Suprapubic skin (tissue), 4 donors: ENCODE results near the gene TMEM53.

ENCODE experiments used
- CTCF ChIP-seq, 2 donors: fragments of 200-600 bp in 1 of 2; fragments of 450-650 bp in 1 of 2; sonication (generic) in 1 of 2; IDR thresholded peaks; one replicate each; pipeline ENCODE4 v1.5.1; 2016 to 2019; ENCODE audit warnings: antibody characterized with exemption in 2 of 2, mild to moderate bottlenecking in 1 of 2, moderate library complexity in 1 of 2
- EP300 ChIP-seq: sonication (generic); formaldehyde crosslinking; IDR thresholded peaks from one replicate; pipeline ENCODE4 v1.6.1; 2017; ENCODE audit warnings: antibody characterized with exemption
- POLR2A ChIP-seq, 2 donors: fragments of 450-650 bp; IDR thresholded peaks; one replicate each; pipeline ENCODE4 v1.6.1; 2017; ENCODE audit warnings: antibody characterized with exemption in 2 of 2, mild to moderate bottlenecking in 2 of 2, moderate library complexity in 2 of 2
- POLR2AphosphoS5 ChIP-seq, 3 donors: sonication (generic); formaldehyde crosslinking; IDR thresholded peaks; one replicate each; pipeline ENCODE4 v1.6.1; 2017; ENCODE audit warnings: antibody characterized with exemption in 3 of 3

GRCh38 chr1:44631647-44632539 is 42.4 kb downstream of the TMEM53 start:
- TF ChIP-seq CTCF (IDR thresholded peaks at IDR 0.05) (no peak), EP300 (no peak), POLR2A (IDR thresholded peaks at IDR 0.05) (peak; percentile 47 to 90), POLR2AphosphoS5 (IDR thresholded peaks at IDR 0.05) (peak in 1 of 3 donors; percentile 81)
